HepG2 (cell line): ENCODE measurements around the gene ZNF154. TPM values are rescaled to one million over a fixed set of nuclear protein-coding genes. Genes with fewer than 3 reads are reported as not detected.

Source experiments
- ATF7-NPFF ChIP-seq: sonication (generic); formaldehyde crosslinking; IDR thresholded peaks from 2 replicates; pipeline ENCODE4 v1.8.1; 2023; ENCODE audit warnings: mild to moderate bottlenecking, low read depth, missing genetic modification reagents, moderate library complexity
- CENPBD1 ChIP-seq: sonication (generic); formaldehyde crosslinking; IDR thresholded peaks from 2 replicates; pipeline ENCODE4 v1.8.0; 2022; ENCODE audit warnings: missing genetic modification reagents, low read depth, mild to moderate bottlenecking, borderline replicate concordance
- GMEB1 ChIP-seq: sonication (generic); formaldehyde crosslinking; IDR thresholded peaks from 2 replicates; pipeline ENCODE4 v1.5.1; 2020; ENCODE audit warnings: missing genetic modification reagents, mild to moderate bottlenecking, borderline replicate concordance
- HIVEP1 ChIP-seq: sonication (generic); formaldehyde crosslinking; IDR thresholded peaks from 2 replicates; pipeline ENCODE4 v1.4.0; 2020; ENCODE audit warnings: mild to moderate bottlenecking, missing genetic modification reagents
- HNRNPH1 ChIP-seq: fragments of 200-400 bp; formaldehyde crosslinking; optimal IDR thresholded peaks from 2 replicates; pipeline ENCODE3; 2017; ENCODE audit warnings: mild to moderate bottlenecking, low read depth, low read length
- NR1H2 ChIP-seq: sonication (generic); formaldehyde crosslinking; IDR thresholded peaks from 2 replicates; pipeline ENCODE4 v1.8.1; 2022; ENCODE audit warnings: low read depth, missing genetic modification reagents, borderline replicate concordance
- SAP130 ChIP-seq: IDR thresholded peaks from 2 replicates; pipeline ENCODE4 v1.6.1; 2016; ENCODE audit warnings: low read depth
- TEAD2 ChIP-seq: sonication (generic); formaldehyde crosslinking; IDR thresholded peaks from 2 replicates; pipeline ENCODE4 v1.9.0; 2021; ENCODE audit warnings: missing genetic modification reagents
- TRAFD1 ChIP-seq: sonication (generic); formaldehyde crosslinking; IDR thresholded peaks from 2 replicates; pipeline ENCODE4 v1.5.1; 2020; ENCODE audit warnings: missing genetic modification reagents, mild to moderate bottlenecking, borderline replicate concordance
- ZMAT3 ChIP-seq: sonication (generic); formaldehyde crosslinking; conservative IDR thresholded peaks from 2 replicates; pipeline ENCODE4 v1.7.0; 2021; ENCODE audit warnings: missing genetic modification reagents
- ZNF10 ChIP-seq: sonication (generic); formaldehyde crosslinking; IDR thresholded peaks from 2 replicates; pipeline ENCODE4 v1.4.0; 2020; ENCODE audit warnings: mild to moderate bottlenecking, low read depth, missing genetic modification reagents, borderline replicate concordance
- ZNF678 ChIP-seq: sonication (generic); formaldehyde crosslinking; IDR thresholded peaks from 2 replicates; pipeline ENCODE4 v1.4.0; 2020; ENCODE audit warnings: mild to moderate bottlenecking, missing genetic modification reagents
- ZNF883 ChIP-seq: sonication (generic); formaldehyde crosslinking; IDR thresholded peaks from 2 replicates; pipeline ENCODE4 v1.5.1; 2020; ENCODE audit warnings: mild to moderate bottlenecking, missing genetic modification reagents; ENCODE audit errors: not compliant biosample characterization
- ZSCAN5A ChIP-seq: sonication (generic); formaldehyde crosslinking; IDR thresholded peaks from 2 replicates; pipeline ENCODE4 v1.8.0; 2022; ENCODE audit warnings: mild to moderate bottlenecking, missing genetic modification reagents, borderline replicate concordance
- ZUFSP ChIP-seq: sonication (generic); formaldehyde crosslinking; IDR thresholded peaks from 2 replicates; pipeline ENCODE4 v1.9.0; 2021; ENCODE audit warnings: missing genetic modification reagents, mild to moderate bottlenecking, borderline replicate concordance
- polyA plus RNA-seq, 8 experiments: library from polyadenylated mRNA; depleted of rRNA in 3 of 8; stranded (reverse) in 7 of 8; unstranded in 1 of 8; fragments of >200 nt; fragmentation: Illumina TruSeq in 4 of 8; extraction: Trizol in 4 of 8; gene quantifications; 2 replicates each; pipeline versions ENCODE4 v1.2.1 to v1.2.3, GENCODE V29; 2011 to 2016; ENCODE audit warnings: low read depth in 4 of 8, missing spikeins in 1 of 8, mixed read lengths in 1 of 8; ENCODE audit not compliant: insufficient read depth in 1 of 8
- total RNA-seq, 5 experiments: library from RNA; depleted of rRNA; stranded (reverse); fragments of >200 nt; fragmentation: Illumina TruSeq; extraction: Trizol; gene quantifications; 2 replicates each; pipeline ENCODE4 v1.2.3, GENCODE V29; 2016; ENCODE audit warnings: low read depth in 1 of 5

The ZNF154 gene
- total and polyA plus RNA-seq, 2 of the 13 experiments (the other 11 are each of a cell fraction or from before 2014, with no cell fraction given), result not detected

GRCh38 chr19:57664269-57665127 lies 44.5 kb downstream of the ZNF154 start (continued):
- no peak for TF ChIP-seq CENPBD1
- no peak for TF ChIP-seq ZNF883 (CRISPR knock-in tag)
- no peak for TF ChIP-seq ZNF10 (CRISPR knock-in tag)
- TF ChIP-seq ZMAT3 (CRISPR knock-in tag), result 0 out of 2 replicates have a peak, but pooled peaks have one; percentile 66
- TF ChIP-seq HNRNPH1, result no peak
- no peak for TF ChIP-seq TRAFD1 (CRISPR knock-in tag)
- TF ChIP-seq ZSCAN5A (CRISPR knock-in tag), result no peak
- TF ChIP-seq ZNF678, result peak; percentile 33; the same call in 1 of the 2 replicates
- TF ChIP-seq NR1H2 (CRISPR knock-in tag), result no peak
- TF ChIP-seq SAP130 (CRISPR knock-in tag), result peak; percentile 57
- peak; percentile 59; the same call in 1 of the 2 replicates for TF ChIP-seq HIVEP1 (CRISPR knock-in tag)
- TF ChIP-seq TEAD2 (CRISPR knock-in tag), result no peak
- no peak for TF ChIP-seq ZUFSP (CRISPR knock-in tag)
- TF ChIP-seq ATF7-NPFF, result peak; percentile 69; the same call in 1 of the 2 replicates
- TF ChIP-seq GMEB1 (CRISPR knock-in tag), result no peak
